A673 (cell line): ENCODE results near the gene TTC39B.

Source experiments
- CTCF ChIP-seq: fragments of 300-800, 200-600 bp; sonication (generic); conservative IDR thresholded peaks from 2 replicates; pipeline ENCODE4 v1.5.1; 2017; ENCODE audit warnings: low read depth, mild to moderate bottlenecking, antibody characterized with exemption, low read length, moderate library complexity, mixed read lengths
- EZH2 ChIP-seq: fragments of 200-600 bp; sonication (generic); IDR thresholded peaks from 2 replicates; pipeline ENCODE4 v1.6.1; 2017; ENCODE audit warnings: borderline replicate concordance, low read depth, mild to moderate bottlenecking, mixed read lengths, antibody characterized with exemption, low read length; ENCODE audit not compliant: poor library complexity, severe bottlenecking

DNA sequence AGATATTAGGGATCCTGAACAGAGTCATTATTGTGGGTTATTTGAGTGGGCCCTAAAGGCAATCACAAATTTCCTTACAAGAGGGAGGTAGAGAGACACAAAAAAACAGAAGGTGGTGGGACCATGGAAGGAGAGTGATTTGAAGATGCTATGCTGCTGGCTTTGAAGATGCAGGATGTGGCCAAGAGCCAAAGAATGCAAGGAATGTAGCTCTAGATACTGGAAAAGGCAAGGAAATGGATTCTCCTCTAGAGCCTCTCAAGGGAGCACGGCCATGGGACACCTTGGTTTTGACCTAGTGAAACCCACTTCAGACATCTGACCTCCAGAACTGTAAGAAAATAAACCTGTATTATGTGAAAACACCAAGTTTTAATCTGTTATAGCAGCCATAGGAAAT, 53.8 kb downstream of the TTC39B start:
- TF ChIP-seq CTCF (no peak), EZH2 (no peak)
